ENCODE measurements around the gene ARL6.

ARL6 gene

DNA sequence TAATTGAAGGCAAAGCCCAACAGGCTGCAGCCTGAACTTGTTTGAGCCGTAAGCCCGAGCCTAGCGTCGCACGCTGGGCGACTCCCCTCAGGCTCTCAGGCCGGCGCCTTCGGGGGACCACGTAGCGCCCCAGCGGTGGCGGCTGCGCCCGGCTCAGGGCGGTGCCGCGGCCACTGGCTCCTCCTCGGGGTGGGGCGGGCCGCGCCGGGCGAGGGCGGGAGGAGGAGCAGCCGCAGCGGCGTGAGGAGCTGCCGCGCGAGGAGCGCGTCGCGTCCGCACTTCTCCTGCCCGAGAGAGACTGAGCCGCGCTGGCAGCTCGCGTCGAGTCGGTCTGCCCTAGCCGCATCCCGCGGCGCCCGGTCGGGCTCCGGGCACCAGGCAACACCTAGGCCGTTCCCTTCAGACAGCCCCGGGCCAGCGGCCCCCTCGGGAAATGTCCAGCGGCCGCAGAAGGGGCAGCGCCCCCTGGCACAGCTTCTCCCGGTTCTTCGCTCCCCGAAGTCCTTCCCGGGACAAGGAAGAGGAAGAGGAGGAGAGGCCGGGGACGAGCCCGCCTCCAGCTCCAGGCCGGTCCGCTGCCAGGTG is 57.3 kb downstream of the ARL6 start, which contains the start of gene CRYBG3:
Gene CRYBG3, plus strand, starts transcription at position 238 of the 585 bp plus-strand sequence. Its CDS starts 196 bp downstream, at position 434.
- TF ChIP-seq POLR2AphosphoS5 (IDR thresholded peaks at IDR 0.05; ENCODE audit: low read depth, low read length), result no peak; the same call in 1 of the 2 replicates
- no peak for TF ChIP-seq TAF1 (IDR thresholded peaks at IDR 0.05; ENCODE audit: borderline replicate concordance, insufficient read depth, low read length)
- peak; percentile 51 for TF ChIP-seq FOXP2 (optimal IDR thresholded peaks at IDR 0.05; ENCODE audit: borderline replicate concordance, extremely low read depth, extremely low read length, insufficient read depth)
- TF ChIP-seq SIN3A (IDR thresholded peaks at IDR 0.05; ENCODE audit: borderline replicate concordance, insufficient read depth, low read length), result no peak
- TF ChIP-seq, protein P1, sequence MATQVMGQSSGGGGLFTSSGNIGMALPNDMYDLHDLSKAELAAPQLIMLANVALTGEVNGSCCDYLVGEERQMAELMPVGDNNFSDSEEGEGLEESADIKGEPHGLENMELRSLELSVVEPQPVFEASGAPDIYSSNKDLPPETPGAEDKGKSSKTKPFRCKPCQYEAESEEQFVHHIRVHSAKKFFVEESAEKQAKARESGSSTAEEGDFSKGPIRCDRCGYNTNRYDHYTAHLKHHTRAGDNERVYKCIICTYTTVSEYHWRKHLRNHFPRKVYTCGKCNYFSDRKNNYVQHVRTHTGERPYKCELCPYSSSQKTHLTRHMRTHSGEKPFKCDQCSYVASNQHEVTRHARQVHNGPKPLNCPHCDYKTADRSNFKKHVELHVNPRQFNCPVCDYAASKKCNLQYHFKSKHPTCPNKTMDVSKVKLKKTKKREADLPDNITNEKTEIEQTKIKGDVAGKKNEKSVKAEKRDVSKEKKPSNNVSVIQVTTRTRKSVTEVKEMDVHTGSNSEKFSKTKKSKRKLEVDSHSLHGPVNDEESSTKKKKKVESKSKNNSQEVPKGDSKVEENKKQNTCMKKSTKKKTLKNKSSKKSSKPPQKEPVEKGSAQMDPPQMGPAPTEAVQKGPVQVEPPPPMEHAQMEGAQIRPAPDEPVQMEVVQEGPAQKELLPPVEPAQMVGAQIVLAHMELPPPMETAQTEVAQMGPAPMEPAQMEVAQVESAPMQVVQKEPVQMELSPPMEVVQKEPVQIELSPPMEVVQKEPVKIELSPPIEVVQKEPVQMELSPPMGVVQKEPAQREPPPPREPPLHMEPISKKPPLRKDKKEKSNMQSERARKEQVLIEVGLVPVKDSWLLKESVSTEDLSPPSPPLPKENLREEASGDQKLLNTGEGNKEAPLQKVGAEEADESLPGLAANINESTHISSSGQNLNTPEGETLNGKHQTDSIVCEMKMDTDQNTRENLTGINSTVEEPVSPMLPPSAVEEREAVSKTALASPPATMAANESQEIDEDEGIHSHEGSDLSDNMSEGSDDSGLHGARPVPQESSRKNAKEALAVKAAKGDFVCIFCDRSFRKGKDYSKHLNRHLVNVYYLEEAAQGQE (IDR thresholded peaks at IDR 0.05; ENCODE audit: insufficient read depth in 1 of 2, low read depth in 2 of 2, low read length in 2 of 2), result no peak

DNA sequence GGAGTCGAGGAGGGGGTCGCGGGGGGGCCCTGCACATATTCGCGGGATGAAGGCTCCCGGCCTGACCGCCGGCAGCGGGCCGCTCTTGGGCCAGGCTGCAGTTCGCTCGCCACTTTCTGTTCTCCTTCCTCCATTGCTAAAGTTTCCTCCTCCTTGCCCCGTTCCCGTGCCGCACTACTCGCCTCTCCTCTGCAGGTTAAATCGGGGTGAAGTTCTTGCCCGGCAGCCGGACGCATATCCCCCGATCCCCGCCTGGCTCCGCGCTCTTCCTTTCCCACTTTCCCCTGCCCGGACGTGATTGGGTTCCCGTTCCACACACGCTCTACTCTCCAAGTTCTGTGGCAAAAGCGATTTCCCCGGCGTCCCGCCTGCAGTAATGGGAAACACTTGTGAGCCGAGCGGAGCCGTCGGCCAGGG is 57.8 kb downstream of the ARL6 start:
- TF ChIP-seq SIN3A (IDR thresholded peaks at IDR 0.05; ENCODE audit: borderline replicate concordance, insufficient read depth, low read length), result no peak
- TF ChIP-seq, protein P1 (IDR thresholded peaks at IDR 0.05; ENCODE audit: insufficient read depth in 1 of 2, low read depth in 2 of 2, low read length in 2 of 2), result no peak
- TF ChIP-seq FOXP2 (optimal IDR thresholded peaks at IDR 0.05; ENCODE audit: borderline replicate concordance, extremely low read depth, extremely low read length, insufficient read depth), result no peak
- TF ChIP-seq POLR2AphosphoS5 (IDR thresholded peaks at IDR 0.05; ENCODE audit: low read depth, low read length), result no peak
- TF ChIP-seq TAF1 (IDR thresholded peaks at IDR 0.05; ENCODE audit: borderline replicate concordance, insufficient read depth, low read length), result no peak

- TF ChIP-seq POLR2AphosphoS5 (IDR thresholded peaks at IDR 0.05; ENCODE audit: low read depth, low read length) (no peak), TAF1 (IDR thresholded peaks at IDR 0.05; ENCODE audit: borderline replicate concordance, insufficient read depth, low read length) (no peak), SIN3A (IDR thresholded peaks at IDR 0.05; ENCODE audit: borderline replicate concordance, insufficient read depth, low read length) (no peak), FOXP2 (optimal IDR thresholded peaks at IDR 0.05; ENCODE audit: borderline replicate concordance, extremely low read depth, extremely low read length, insufficient read depth) (no peak)
- TF ChIP-seq, protein P1 (IDR thresholded peaks at IDR 0.05; ENCODE audit: insufficient read depth in 1 of 2, low read depth in 2 of 2, low read length in 2 of 2), result no peak
Observed at GRCh38 chr3:97823046-97824004, 58.8 kb downstream of the ARL6 start.

DNA sequence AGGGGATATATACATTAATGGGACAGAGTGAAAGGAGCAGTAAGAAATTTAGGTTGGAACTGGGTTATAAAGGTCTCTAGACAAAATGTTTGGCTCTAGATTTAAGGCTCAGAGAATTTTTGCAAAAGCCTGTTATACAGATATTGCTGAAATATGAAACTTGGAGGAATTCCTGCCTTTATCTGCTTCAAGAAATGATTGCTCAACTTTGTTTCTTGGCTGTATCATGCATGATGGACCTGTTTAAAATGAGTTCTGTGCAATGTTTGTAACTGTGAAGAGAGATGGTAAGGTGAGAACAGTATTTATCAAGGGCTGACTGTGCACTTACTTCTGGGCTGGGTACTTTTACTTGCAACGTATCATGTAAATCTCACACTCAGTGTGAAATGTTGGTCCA is 60.5 kb downstream of the ARL6 start:
- no peak for TF ChIP-seq FOXP2 (optimal IDR thresholded peaks at IDR 0.05; ENCODE audit: borderline replicate concordance, extremely low read depth, extremely low read length, insufficient read depth)
- TF ChIP-seq, protein P1 (IDR thresholded peaks at IDR 0.05; ENCODE audit: insufficient read depth in 1 of 2, low read depth in 2 of 2, low read length in 2 of 2), result no peak
- no peak for TF ChIP-seq SIN3A (IDR thresholded peaks at IDR 0.05; ENCODE audit: borderline replicate concordance, insufficient read depth, low read length)
- no peak for TF ChIP-seq POLR2AphosphoS5 (IDR thresholded peaks at IDR 0.05; ENCODE audit: low read depth, low read length)
- no peak for TF ChIP-seq TAF1 (IDR thresholded peaks at IDR 0.05; ENCODE audit: borderline replicate concordance, insufficient read depth, low read length)

Measured in PFSK-1 (cell line).